Measurements from ENCODE around the gene ABCC4. TPM values are rescaled to one million over a fixed set of nuclear protein-coding genes. Genes with fewer than 3 reads are reported as not detected.

The ABCC4 gene
- total RNA-seq, 1 donor from 2014 or later = 4.0 TPM

DNA sequence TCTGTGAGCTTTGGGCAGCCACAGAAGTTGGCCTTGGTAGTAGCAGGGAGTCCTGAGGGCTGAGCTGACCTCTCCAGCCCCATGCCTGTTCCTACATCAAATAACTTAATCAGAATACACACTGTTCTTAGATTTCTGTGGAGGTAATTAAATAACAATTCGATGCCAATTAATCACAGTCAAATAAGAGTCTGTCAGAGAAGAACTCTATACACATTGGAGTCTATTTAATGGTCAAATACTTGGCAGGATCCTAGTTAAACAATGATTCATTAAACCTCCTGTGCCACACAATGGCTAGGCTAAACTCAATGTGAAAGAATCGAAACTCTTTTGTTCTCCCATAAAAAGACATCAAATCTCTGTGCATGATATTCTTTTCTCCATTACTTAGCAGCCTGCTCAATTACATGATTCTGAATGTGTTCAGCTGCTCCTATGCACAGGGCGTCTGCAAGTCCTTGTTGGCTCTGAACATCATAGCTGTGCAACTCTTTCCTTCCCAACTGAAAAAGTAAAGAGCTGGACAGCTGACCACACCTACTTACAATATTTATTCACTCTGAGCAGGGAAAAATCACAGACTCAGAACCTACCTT is 173.1 kb downstream of the ABCC4 start:
- H3K27me3 Mint-ChIP-seq (ENCODE audit: unreplicated experiment) = no peaks in the 10 kb centered on the region
- H3K4me3 Mint-ChIP-seq (ENCODE audit: unreplicated experiment) = no peak overlapping the region
- DNase-seq (ENCODE audit: extremely low spot score, unreplicated experiment) = no peak
- TF ChIP-seq CTCF (IDR thresholded peaks at IDR 0.05) = no peak
- no peak overlapping the region for H3K27ac Mint-ChIP-seq (ENCODE audit: unreplicated experiment)
- H3K4me1 Mint-ChIP-seq (ENCODE audit: unreplicated experiment) = no peaks in the 10 kb centered on the region
- H3K9me3 Mint-ChIP-seq (ENCODE audit: unreplicated experiment) = no peaks in the 10 kb centered on the region
- no peaks in the 10 kb centered on the region for H3K36me3 Mint-ChIP-seq (ENCODE audit: unreplicated experiment)

- Mint-ChIP-seq H3K4me1 (ENCODE audit: unreplicated experiment) (no peaks in the 10 kb centered on the region), H3K4me3 (ENCODE audit: unreplicated experiment) (no peak overlapping the region), H3K27ac (ENCODE audit: unreplicated experiment) (no peak overlapping the region), H3K9me3 (ENCODE audit: unreplicated experiment) (no peaks in the 10 kb centered on the region), H3K27me3 (ENCODE audit: unreplicated experiment) (no peaks in the 10 kb centered on the region), H3K36me3 (ENCODE audit: unreplicated experiment) (no peaks in the 10 kb centered on the region)
- DNase-seq (ENCODE audit: extremely low spot score, unreplicated experiment) = no peak
- no peak for TF ChIP-seq CTCF (IDR thresholded peaks at IDR 0.05)
Observed at GRCh38 chr13:95124959-95125358, 176.3 kb downstream of the ABCC4 start.

DNA sequence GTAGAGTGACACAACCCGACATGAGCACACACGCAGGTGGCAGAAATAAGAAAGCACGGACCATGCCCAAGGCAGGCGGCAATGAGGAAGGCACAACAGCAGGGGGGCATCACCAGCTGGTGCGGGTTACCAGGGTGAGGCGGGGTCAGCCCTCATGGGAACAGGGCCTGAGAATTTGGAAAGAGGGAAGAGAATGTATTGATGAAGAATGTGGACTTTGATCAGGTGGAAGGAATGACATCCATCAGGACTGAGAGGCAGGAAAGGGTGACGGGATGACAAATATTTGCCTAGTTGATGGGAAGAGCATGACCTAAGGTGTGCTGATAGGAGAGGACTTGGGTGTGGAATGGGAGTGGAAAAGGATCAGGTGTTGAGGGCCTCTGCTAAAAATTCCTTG is 177.5 kb downstream of the ABCC4 start:
- Mint-ChIP-seq H3K27me3 (ENCODE audit: unreplicated experiment) (no peaks in the 10 kb centered on the region), H3K4me1 (ENCODE audit: unreplicated experiment) (no peaks in the 10 kb centered on the region), H3K27ac (ENCODE audit: unreplicated experiment) (no peak overlapping the region), H3K9me3 (ENCODE audit: unreplicated experiment) (no peaks in the 10 kb centered on the region), H3K4me3 (ENCODE audit: unreplicated experiment) (no peak overlapping the region), H3K36me3 (ENCODE audit: unreplicated experiment) (no peaks in the 10 kb centered on the region)
- no peak for DNase-seq (ENCODE audit: extremely low spot score, unreplicated experiment)
- TF ChIP-seq CTCF (IDR thresholded peaks at IDR 0.05) = no peak

- Mint-ChIP-seq H3K27me3 (ENCODE audit: unreplicated experiment) (no peaks in the 10 kb centered on the region), H3K4me1 (ENCODE audit: unreplicated experiment) (no peaks in the 10 kb centered on the region), H3K9me3 (ENCODE audit: unreplicated experiment) (no peaks in the 10 kb centered on the region), H3K4me3 (ENCODE audit: unreplicated experiment) (no peak overlapping the region), H3K36me3 (ENCODE audit: unreplicated experiment) (no peaks in the 10 kb centered on the region), H3K27ac (ENCODE audit: unreplicated experiment) (no peak overlapping the region)
- DNase-seq (ENCODE audit: extremely low spot score, unreplicated experiment) = no peak
- no peak for TF ChIP-seq CTCF (IDR thresholded peaks at IDR 0.05)
Observed at GRCh38 chr13:95122063-95122462, 179.2 kb downstream of the ABCC4 start.

GRCh38 chr13:95121516-95121915 is 179.7 kb downstream of the ABCC4 start:
- Mint-ChIP-seq H3K4me3 (ENCODE audit: unreplicated experiment) (no peak overlapping the region), H3K36me3 (ENCODE audit: unreplicated experiment) (no peaks in the 10 kb centered on the region), H3K4me1 (ENCODE audit: unreplicated experiment) (no peaks in the 10 kb centered on the region), H3K27me3 (ENCODE audit: unreplicated experiment) (no peaks in the 10 kb centered on the region), H3K9me3 (ENCODE audit: unreplicated experiment) (no peaks in the 10 kb centered on the region), H3K27ac (ENCODE audit: unreplicated experiment) (no peak overlapping the region)
- no peak for TF ChIP-seq CTCF (IDR thresholded peaks at IDR 0.05)
- DNase-seq (ENCODE audit: extremely low spot score, unreplicated experiment) = no peak

Measured in osteocyte (in vitro differentiated cells).